Body of pancreas (tissue), 4 donors: ENCODE data around the gene MYO1G. TPM values are rescaled to one million over a fixed set of nuclear protein-coding genes. Genes with fewer than 3 reads are reported as not detected.
"Not testable (repeated sequence)": the region's sequence is repeated elsewhere in the genome, so short reads cannot be mapped to it uniquely, and the experiment has no call there.

Experiments used
- ATAC-seq: fragments of 150-250 bp; one replicate; pipeline ENCODE4 v1.9.1; 2016
- DNase-seq, 4 donors: peaks; one replicate each; pipeline ENCODE4 v3.0.0-alpha.2; 2019
- H3K27ac ChIP-seq, 4 donors: fragments of 200-600 bp; sonication (generic); 1 replicate in 3 of 4; 2 replicates in 1 of 4; pipeline versions ENCODE4 v1.5.1 to v1.6.1; 2016 to 2019; ENCODE audit warnings: mild to moderate bottlenecking in 1 of 4, mixed read lengths in 1 of 4, moderate library complexity in 1 of 4
- H3K27me3 ChIP-seq, 2 donors: fragments of 200-600 bp; sonication (generic); one replicate each; pipeline ENCODE4 v1.6.0; 2016; ENCODE audit warnings: mild to moderate bottlenecking in 1 of 2
- H3K36me3 ChIP-seq, 2 donors: fragments of 200-600 bp; sonication (generic); replicated peaks in 1 of 2; 2 replicates each; pipeline ENCODE4 v1.5.1; 2016; ENCODE audit warnings: low read depth in 2 of 2; ENCODE audit not compliant: insufficient read depth in 1 of 2
- H3K4me1 ChIP-seq: fragments of 200-600 bp; sonication (generic); one replicate; pipeline ENCODE4 v1.6.0; 2016
- H3K4me3 ChIP-seq, 2 donors: fragments of 200-600 bp; sonication (generic); 1 replicate in 1 of 2; 2 replicates in 1 of 2; pipeline ENCODE4 v1.5.1; 2016 to 2019
- H3K9me3 ChIP-seq, 3 donors: fragments of 200-600 bp; sonication (generic); 1 replicate in 2 of 3; 2 replicates in 1 of 3; pipeline ENCODE4 v1.5.1; 2016
- POLR2A ChIP-seq, 3 donors: fragments of 450-650 bp; IDR thresholded peaks; one replicate each; pipeline ENCODE4 v1.6.1; 2016; ENCODE audit warnings: antibody characterized with exemption in 3 of 3, mild to moderate bottlenecking in 2 of 3
- WGBS, 2 donors: methylation state at CpG; one replicate each; pipeline ENCODE4 v1.1.5; 2017; 5-methylcytosine and 5-hydroxymethylcytosine counted together
- intact Hi-C: fragments of 100-400 bp; cut with DNase I; formaldehyde crosslinking; loops from one replicate; pipeline ENCODE4 v1.15.1; 2023
- total RNA-seq, 2 donors: library from RNA; depleted of rRNA; stranded (reverse); fragments of >200 nt; gene quantifications; one replicate each; pipeline ENCODE4 v1.1.0, GENCODE V29; 2016
- TF ChIP-seq, protein P1 (sequence below), 7 experiments: fragments of 450-650 bp in 4 of 7; fragments of 200-600 bp in 3 of 7; sonication (generic) in 3 of 7; IDR thresholded peaks; one replicate each; pipeline ENCODE4 v1.5.1; 2016 to 2019; ENCODE audit warnings: antibody characterized with exemption in 7 of 7

The MYO1G gene
- total RNA-seq, 2 donors from 2014 or later, result 2.3 to 3.3 TPM

DNA sequence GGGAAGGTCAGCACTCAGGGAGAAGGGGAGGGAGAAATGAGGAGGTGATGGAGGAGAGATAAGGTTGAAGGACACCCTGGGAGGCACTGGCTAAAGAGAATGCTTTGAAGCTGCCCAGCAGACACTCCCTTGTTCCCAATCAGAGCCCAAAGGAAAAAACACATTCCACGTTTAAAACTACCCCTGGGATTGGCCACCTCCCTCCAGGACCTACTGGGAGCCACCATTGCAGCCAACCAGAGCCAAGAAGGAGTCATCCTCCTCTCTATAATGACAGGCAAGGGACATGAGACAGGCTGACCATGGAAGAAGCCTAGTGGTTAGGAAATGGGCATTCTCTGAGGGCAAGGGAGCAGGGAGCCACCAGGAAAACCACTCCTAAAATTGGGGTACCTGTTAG lies 43.8 kb downstream of the MYO1G start:
- no peaks in the 10 kb centered on the region for H3K27me3 ChIP-seq
- H3K9me3 ChIP-seq, result no peaks in the 10 kb centered on the region
- H3K4me3 ChIP-seq, result no peak overlapping the region
- no peak for TF ChIP-seq POLR2A (IDR thresholded peaks at IDR 0.05)
- TF ChIP-seq, protein P1, sequence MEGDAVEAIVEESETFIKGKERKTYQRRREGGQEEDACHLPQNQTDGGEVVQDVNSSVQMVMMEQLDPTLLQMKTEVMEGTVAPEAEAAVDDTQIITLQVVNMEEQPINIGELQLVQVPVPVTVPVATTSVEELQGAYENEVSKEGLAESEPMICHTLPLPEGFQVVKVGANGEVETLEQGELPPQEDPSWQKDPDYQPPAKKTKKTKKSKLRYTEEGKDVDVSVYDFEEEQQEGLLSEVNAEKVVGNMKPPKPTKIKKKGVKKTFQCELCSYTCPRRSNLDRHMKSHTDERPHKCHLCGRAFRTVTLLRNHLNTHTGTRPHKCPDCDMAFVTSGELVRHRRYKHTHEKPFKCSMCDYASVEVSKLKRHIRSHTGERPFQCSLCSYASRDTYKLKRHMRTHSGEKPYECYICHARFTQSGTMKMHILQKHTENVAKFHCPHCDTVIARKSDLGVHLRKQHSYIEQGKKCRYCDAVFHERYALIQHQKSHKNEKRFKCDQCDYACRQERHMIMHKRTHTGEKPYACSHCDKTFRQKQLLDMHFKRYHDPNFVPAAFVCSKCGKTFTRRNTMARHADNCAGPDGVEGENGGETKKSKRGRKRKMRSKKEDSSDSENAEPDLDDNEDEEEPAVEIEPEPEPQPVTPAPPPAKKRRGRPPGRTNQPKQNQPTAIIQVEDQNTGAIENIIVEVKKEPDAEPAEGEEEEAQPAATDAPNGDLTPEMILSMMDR (IDR thresholded peaks at IDR 0.05), result no peak
- H3K36me3 ChIP-seq, result no peaks in the 10 kb centered on the region
- no peaks in the 10 kb centered on the region for H3K4me1 ChIP-seq
- ATAC-seq (no peak), DNase-seq (no peak)
- intact Hi-C loops, result no loop called here
- no peak overlapping the region for H3K27ac ChIP-seq
- WGBS, 2 donors, result 0 to 18% methylated on average over 1 of the region's 1 CpG

DNA sequence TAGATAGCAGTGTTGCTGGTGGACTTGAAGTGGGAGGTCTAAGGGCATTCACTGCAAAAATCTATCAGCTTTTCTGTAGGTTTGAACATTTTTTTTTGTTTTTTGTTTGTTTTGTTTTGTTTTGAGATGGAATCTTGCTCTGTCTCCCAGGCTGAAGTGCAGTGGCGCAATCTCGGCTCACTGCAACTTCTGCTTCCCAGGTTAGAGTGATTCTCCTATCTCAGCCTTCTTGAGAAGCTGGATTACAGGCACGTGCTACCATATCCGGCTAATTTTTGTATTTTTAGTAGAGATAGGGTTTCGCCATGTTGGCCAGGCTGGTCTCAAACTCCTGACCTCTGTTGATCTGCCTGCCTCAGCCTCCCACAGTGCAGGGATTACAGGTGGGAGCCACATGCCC lies 44.3 kb downstream of the MYO1G start:
- H3K27ac ChIP-seq, intact Hi-C loops, ATAC-seq, DNase-seq, H3K9me3 ChIP-seq, H3K27me3 ChIP-seq, H3K4me3 ChIP-seq, H3K4me1 ChIP-seq, H3K36me3 ChIP-seq: not testable (repeated sequence)
- 50 to 72% methylated on average over 5 of the region's 5 CpGs for WGBS, 2 donors

DNA sequence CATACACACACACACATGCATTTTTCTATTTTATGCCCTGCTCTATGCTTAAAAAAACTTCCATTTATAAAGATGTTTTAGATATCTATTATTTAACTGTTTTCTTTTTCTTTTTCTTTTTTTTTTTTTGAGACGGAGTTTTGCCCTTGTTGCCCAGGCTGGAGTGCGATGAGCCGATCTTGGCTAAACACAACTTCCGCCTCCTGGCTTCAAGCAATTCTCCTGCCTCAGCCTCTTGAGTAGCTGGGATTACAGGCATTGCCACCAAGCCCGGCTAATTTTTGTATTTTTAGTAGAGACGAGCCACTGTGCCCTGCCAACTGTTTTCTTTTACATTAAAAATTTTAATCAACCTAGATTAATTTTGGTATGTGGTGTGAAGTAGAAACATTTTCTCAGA lies 47.9 kb downstream of the MYO1G start:
- H3K9me3 ChIP-seq, result no peaks in the 10 kb centered on the region
- H3K27ac ChIP-seq, result no peak overlapping the region
- ATAC-seq (no peak), DNase-seq (no peak)
- intact Hi-C loops, result no loop called here
- H3K27me3 ChIP-seq, result no peaks in the 10 kb centered on the region
- no peak overlapping the region for H3K4me3 ChIP-seq
- WGBS, 2 donors, result 89 to 91% methylated on average over 6 of the region's 6 CpGs
- TF ChIP-seq POLR2A (IDR thresholded peaks at IDR 0.05), result no peak
- TF ChIP-seq, protein P1 (IDR thresholded peaks at IDR 0.05), result no peak
- no peaks in the 10 kb centered on the region for H3K36me3 ChIP-seq
- no peaks in the 10 kb centered on the region for H3K4me1 ChIP-seq

DNA sequence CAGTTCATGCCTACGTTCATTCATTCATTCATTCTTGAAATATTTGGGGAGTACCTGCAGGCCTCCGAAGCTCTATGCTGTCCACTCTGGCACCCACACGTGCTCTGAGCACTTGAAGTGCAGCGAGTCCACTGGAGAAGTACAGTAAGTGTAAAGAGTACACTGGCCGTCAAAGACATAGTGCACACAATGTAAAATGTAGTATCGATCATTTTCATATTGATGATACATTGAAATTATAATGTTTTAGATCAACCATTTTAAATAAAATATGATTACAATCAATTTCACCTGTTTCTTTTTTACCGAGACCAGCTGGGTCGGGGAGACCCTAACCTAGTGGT lies 56.5 kb downstream of the MYO1G start:
- peaks cover 5% of the 10 kb centered on the region for H3K4me1 ChIP-seq
- no peak overlapping the region for H3K27ac ChIP-seq
- intact Hi-C loops, result loop anchor here (5.0 kb wide), 2 partner anchors 65 to 330 kb away; no protein-coding TSS in a partner anchor
- no peaks in the 10 kb centered on the region for H3K36me3 ChIP-seq
- H3K4me3 ChIP-seq, result no peak overlapping the region
- TF ChIP-seq, protein P1 (IDR thresholded peaks at IDR 0.05), result peak in 2 of 7 experiments; percentile 12 to 23
- no peak for TF ChIP-seq POLR2A (IDR thresholded peaks at IDR 0.05)
- no peaks in the 10 kb centered on the region for H3K27me3 ChIP-seq
- H3K9me3 ChIP-seq, result no peaks in the 10 kb centered on the region
- no peak for ATAC-seq
- 51 to 57% methylated on average over 7 to 8 of the region's 8 CpGs for WGBS, 2 donors
- DNase-seq, result no peak

DNA sequence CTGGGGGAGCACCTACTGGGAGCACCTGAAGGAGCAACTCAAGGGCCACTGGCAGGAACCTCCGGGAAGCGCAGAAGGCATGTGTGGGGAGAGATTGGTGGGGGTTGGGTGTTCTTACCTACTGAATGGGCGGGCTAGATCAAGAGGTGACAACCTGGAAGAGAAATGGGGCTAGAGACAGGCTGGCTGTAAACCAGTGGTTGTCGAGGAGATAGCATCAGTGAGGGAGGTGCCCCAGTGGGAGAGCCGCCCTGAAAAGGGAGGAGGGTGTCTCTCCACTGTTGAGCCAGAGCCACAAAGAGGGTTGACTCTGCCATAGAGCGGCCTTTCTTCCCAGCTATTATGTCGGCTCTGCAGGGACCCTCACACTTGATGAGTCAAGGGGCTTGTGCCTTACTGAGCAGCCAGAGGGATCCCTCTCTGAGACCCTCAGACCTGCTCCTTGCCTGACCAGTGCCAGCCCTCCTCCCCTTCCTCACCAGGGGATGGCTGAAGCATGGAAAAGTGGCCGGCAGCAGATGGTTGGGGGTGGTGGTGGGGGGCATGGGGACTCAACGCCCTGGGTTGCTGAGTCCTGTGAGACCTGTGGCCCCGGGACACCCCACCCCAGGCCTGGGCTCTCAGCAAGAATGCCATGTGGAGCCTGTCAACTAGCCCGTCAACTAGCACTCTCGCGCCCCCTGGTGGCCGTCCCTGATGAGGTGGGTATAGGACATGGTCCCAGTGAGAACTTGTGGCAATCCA lies 57.0 kb downstream of the MYO1G start:
- no peak overlapping the region for H3K4me3 ChIP-seq
- TF ChIP-seq POLR2A (IDR thresholded peaks at IDR 0.05), result no peak
- TF ChIP-seq, protein P1 (IDR thresholded peaks at IDR 0.05), result peak; percentile 76 to 88 (median 82)
- no peak overlapping the region for H3K27ac ChIP-seq
- ATAC-seq (peak; percentile 97), DNase-seq (peak; percentile 90 to 95 (median 91))
- 29 to 58% methylated on average over 6 to 14 of the region's 14 CpGs for WGBS, 2 donors
- peaks cover 5% of the 10 kb centered on the region for H3K4me1 ChIP-seq
- intact Hi-C loops, result loop anchor here (5.0 kb wide), 2 partner anchors 64 to 329 kb away; no protein-coding TSS in a partner anchor
- H3K9me3 ChIP-seq, result no peaks in the 10 kb centered on the region
- H3K27me3 ChIP-seq, result no peaks in the 10 kb centered on the region
- no peaks in the 10 kb centered on the region for H3K36me3 ChIP-seq
